Breast epithelium (tissue), 4 donors: Measurements from ENCODE around the gene CCDC102A. TPM values are rescaled to one million over a fixed set of nuclear protein-coding genes. Genes with fewer than 3 reads are reported as not detected.
A peak's percentile ranks its signal among the peaks of the same experiment; 100 is the strongest.

Experiments
- DNase-seq, 2 donors: peaks; one replicate each; pipeline ENCODE4 v3.0.0-alpha.2; 2019; ENCODE audit warnings: low spot score in 2 of 2
- H3K27ac ChIP-seq, 2 donors: fragments of 200-600 bp; sonication (generic) in 1 of 2; one replicate each; pipeline ENCODE4 v1.5.1; 2016 to 2019; ENCODE audit warnings: mild to moderate bottlenecking in 1 of 2
- H3K27me3 ChIP-seq, 2 donors: fragments of 200-600 bp; sonication (generic) in 1 of 2; one replicate each; pipeline versions ENCODE4 v1.5.1 to v1.6.0; 2017 to 2019; ENCODE audit warnings: control low read depth in 1 of 2, mild to moderate bottlenecking in 1 of 2
- H3K36me3 ChIP-seq: fragments of 200-600 bp; one replicate; pipeline ENCODE4 v1.5.1; 2019
- H3K4me1 ChIP-seq, 2 donors: fragments of 200-600 bp; sonication (generic); one replicate each; pipeline ENCODE4 v1.5.1; 2016 to 2019; ENCODE audit warnings: control low read depth in 1 of 2
- H3K4me3 ChIP-seq, 3 donors: fragments of 200-600 bp; sonication (generic); 1 replicate in 2 of 3; 2 replicates in 1 of 3; pipeline ENCODE4 v1.5.1; 2016 to 2019; ENCODE audit warnings: mild to moderate bottlenecking in 3 of 3, moderate library complexity in 2 of 3
- H3K9me3 ChIP-seq, 2 donors: fragments of 200-600 bp; sonication (generic) in 1 of 2; one replicate each; pipeline ENCODE4 v1.5.1; 2016 to 2019; ENCODE audit warnings: control low read depth in 1 of 2
- POLR2A ChIP-seq: fragments of 450-650 bp; IDR thresholded peaks from one replicate; pipeline ENCODE4 v1.6.1; 2016; ENCODE audit warnings: antibody characterized with exemption, mild to moderate bottlenecking, moderate library complexity
- POLR2AphosphoS5 ChIP-seq, 3 donors: sonication (generic); formaldehyde crosslinking; IDR thresholded peaks; one replicate each; pipeline ENCODE4 v1.6.1; 2017; ENCODE audit warnings: antibody characterized with exemption in 3 of 3
- intact Hi-C: fragments of 100-400 bp; cut with DNase I; formaldehyde crosslinking; loops from one replicate; pipeline ENCODE4 v1.15.1; 2023; ENCODE audit warnings: low total_unique reads
- total RNA-seq, 3 donors: library from RNA; depleted of rRNA; stranded (reverse); fragments of >200 nt; gene quantifications; one replicate each; pipeline ENCODE4 v1.1.0, GENCODE V29; 2016
- TF ChIP-seq, protein P1 (sequence below), 3 donors: fragments of 450-650 bp; IDR thresholded peaks; one replicate each; pipeline ENCODE4 v1.5.1; 2016 to 2017; ENCODE audit warnings: antibody characterized with exemption in 3 of 3, mild to moderate bottlenecking in 3 of 3, moderate library complexity in 3 of 3

The CCDC102A gene
- total RNA-seq, 3 donors from 2014 or later: 6.7 to 15.1 (median 12.1) TPM

DNA sequence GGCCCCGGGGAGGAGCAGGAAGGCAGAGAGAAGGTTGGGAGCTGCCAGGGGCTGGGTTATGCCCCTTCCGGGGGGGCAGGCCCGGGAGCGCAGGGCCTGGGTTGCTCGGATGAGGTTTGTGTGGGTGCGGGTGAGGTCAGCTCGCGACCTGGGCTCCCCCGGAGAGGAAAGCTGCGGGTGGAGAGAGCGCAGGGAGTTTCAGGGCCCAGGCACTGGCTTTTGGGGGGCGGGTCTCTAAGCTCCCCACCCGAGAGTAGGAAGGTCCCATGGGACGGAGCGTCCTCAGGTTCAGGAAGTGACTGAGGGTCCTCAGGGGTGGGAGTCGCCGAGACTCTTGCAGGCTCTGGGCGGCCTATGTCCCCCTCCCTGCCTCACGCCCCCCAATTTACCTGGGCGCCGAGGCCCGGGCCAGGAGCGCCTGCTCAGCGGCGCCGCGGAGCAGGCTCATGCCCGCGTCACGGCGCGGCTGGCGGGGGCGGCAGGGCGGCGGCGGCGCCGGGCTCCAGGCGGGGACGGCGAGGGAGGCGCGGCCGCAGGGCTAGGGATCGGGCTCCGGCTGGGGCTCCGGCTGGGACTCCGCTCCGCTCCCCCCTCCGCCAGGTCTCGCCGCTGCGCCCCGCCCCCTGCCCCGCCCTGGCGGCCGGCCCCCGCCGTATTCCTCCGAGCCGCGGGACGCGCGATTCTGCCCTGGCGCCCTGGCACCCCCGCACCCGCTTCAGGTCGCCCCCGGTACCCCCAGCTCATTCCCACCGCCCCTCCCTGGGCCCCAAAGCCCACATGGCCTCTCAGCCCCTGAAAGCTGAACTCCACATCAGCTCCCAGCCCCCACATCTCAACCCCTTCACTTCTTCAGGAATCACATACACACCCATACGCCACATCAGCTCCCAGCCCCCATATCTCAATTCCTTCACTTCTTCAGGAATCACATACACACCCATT lies 50.2 kb downstream of the CCDC102A start, which contains the start of gene DOK4:
TSS of gene DOK4 (minus strand) at position 578 of the 942 bp plus-strand sequence. CDS start 6,986 bp downstream, outside the sequence.
- Histone ChIP-seq H3K4me1 (peaks cover 0 to 11% of the 10 kb centered on the region in 2 donors), H3K36me3 (no peaks in the 10 kb centered on the region), H3K9me3 (no peaks in the 10 kb centered on the region), H3K27me3 (no peaks in the 10 kb centered on the region), H3K27ac (peak within 1 kb of the TSS; percentile 67 to 82), H3K4me3 (peak within 1 kb of the TSS; percentile 65 to 82 (median 79))
- no peak for TF ChIP-seq POLR2A
- no peak for TF ChIP-seq POLR2AphosphoS5 (IDR thresholded peaks at IDR 0.05)
- TF ChIP-seq, protein P1, sequence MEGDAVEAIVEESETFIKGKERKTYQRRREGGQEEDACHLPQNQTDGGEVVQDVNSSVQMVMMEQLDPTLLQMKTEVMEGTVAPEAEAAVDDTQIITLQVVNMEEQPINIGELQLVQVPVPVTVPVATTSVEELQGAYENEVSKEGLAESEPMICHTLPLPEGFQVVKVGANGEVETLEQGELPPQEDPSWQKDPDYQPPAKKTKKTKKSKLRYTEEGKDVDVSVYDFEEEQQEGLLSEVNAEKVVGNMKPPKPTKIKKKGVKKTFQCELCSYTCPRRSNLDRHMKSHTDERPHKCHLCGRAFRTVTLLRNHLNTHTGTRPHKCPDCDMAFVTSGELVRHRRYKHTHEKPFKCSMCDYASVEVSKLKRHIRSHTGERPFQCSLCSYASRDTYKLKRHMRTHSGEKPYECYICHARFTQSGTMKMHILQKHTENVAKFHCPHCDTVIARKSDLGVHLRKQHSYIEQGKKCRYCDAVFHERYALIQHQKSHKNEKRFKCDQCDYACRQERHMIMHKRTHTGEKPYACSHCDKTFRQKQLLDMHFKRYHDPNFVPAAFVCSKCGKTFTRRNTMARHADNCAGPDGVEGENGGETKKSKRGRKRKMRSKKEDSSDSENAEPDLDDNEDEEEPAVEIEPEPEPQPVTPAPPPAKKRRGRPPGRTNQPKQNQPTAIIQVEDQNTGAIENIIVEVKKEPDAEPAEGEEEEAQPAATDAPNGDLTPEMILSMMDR (IDR thresholded peaks at IDR 0.05): no peak
- peak; percentile 59 to 80 for DNase-seq
- intact Hi-C loops: no loop called here

DNA sequence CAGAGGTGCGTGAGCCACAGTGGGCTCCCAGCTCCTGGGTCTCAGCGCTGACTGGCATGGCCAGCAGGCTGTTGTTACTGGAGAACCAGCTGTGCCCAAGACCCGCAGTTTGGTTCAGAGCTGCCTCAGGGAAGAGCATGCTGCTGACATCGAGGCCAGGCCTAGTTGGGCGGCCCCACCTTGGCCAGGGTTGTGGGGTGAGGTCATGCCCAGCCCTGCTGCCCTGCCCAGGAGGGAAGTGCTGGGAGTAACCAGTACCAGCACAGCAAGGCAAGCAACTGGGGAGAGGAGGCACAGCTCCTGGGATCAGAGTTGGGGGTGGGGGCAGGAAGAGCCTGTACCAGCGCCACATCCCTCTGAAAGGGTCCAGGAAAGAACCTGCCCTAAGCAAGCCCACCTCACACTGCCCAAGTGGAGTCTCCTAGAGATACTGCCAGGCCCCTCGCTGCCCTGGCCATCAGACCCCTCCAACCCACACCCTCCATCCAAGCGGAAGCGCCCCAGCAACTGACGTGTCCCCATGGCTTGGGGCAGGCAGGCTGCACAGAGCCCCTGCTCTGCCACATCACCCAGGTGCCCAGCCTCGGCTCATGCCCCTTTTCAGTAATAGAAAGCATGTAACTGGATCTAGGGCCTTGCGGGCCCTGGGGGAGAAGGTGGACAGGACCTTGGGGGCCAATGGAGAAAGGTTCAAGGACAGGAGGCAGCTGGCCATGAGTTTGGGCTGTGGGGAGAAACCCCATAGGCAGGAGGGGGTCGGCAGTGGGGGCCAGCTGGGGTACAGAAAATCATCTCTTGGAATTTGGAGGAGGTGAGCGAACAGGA lies 51.1 kb downstream of the CCDC102A start:
- Histone ChIP-seq H3K4me3 (peak overlapping the region; percentile 65 to 82 (median 79)), H3K9me3 (no peaks in the 10 kb centered on the region), H3K4me1 (peaks cover 0 to 11% of the 10 kb centered on the region in 2 donors), H3K27me3 (no peaks in the 10 kb centered on the region), H3K36me3 (no peaks in the 10 kb centered on the region), H3K27ac (peak overlapping the region; percentile 67 to 82)
- DNase-seq: peak in 1 of 2 donors; percentile 48
- no peak for TF ChIP-seq POLR2AphosphoS5 (IDR thresholded peaks at IDR 0.05)
- intact Hi-C loops: no loop called here

DNA sequence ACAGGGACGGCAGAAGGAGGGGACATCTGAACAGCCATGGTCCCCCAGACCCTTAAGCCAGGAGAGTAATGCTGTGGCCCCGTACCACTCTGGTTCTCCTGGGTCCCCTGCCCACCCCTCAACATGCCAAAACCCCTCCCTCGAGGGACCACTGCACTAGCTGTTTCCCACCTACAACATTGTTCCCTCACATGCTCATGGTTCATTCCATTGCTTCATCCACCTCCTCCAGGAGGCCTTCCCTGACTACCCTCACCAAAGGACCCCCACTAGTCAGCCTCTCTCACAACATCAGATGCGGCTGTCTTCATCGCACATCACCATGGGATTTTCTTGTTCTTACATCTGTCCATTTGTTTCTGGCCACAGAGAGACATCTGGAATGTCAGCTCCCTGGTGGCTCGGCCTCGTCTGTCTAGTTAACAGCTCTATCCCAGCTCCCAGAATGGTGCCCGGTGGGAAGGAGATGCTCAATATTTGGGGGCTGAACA lies 51.8 kb downstream of the CCDC102A start:
- intact Hi-C loops: no loop called here
- H3K36me3 ChIP-seq: no peaks in the 10 kb centered on the region
- peaks cover 0 to 16% of the 10 kb centered on the region in 2 donors for H3K4me1 ChIP-seq
- no peaks in the 10 kb centered on the region for H3K9me3 ChIP-seq
- peak in 1 of 2 donors; percentile 39 for DNase-seq
- TF ChIP-seq, protein P1 (IDR thresholded peaks at IDR 0.05): no peak
- H3K27ac ChIP-seq: peak overlapping the region in 1 of 2 donors; percentile 60
- H3K27me3 ChIP-seq: no peaks in the 10 kb centered on the region
- no peak overlapping the region for H3K4me3 ChIP-seq

DNA sequence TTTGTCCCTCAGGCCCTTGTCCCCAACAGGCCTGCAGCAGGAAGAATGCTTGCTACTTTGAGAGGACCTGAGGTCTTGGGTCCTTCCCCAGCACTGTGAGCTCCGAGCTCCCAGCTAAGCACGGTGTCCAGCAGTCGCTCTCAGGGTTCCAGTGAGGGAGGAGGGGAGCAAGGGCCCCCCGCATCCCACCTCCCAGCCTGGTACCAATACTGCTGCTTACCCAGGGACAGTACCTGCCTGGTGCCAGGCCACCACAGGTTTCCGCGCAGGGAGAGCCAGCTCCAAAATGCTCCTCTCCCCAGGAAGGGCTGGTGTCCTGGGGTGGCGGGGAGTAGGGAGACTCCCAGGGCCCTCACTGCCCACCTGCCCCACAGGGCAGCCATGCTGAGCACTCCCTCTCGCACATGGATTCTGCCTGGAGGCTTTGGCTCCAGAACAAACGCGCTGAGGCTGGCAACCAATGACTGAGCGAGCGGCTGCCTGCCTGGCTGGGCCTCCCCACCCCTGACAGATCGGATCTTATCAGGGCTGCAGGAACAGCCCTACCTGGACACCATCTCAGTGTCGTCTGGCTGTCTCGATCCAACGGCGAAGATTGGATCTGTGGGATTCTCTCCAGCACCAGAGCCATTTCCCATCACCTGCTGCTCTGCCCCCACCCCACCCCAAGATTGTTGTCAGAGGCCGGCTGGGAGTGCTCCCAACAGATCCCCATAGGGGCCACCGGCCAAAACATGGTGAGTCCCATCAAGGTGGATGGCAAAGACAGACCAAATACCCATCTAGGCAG lies 52.5 kb downstream of the CCDC102A start:
- peak in 1 of 2 donors; percentile 58 for DNase-seq
- intact Hi-C loops: no loop called here

More for the DNA sequence above, 52.5 kb downstream of the CCDC102A start:
- peaks cover 0 to 23% of the 10 kb centered on the region in 2 donors for H3K4me1 ChIP-seq
- TF ChIP-seq, protein P1 (IDR thresholded peaks at IDR 0.05): no peak
- TF ChIP-seq POLR2A (no peak), POLR2AphosphoS5 (IDR thresholded peaks at IDR 0.05) (no peak)
- H3K9me3 ChIP-seq: no peaks in the 10 kb centered on the region
- no peaks in the 10 kb centered on the region for H3K27me3 ChIP-seq
- H3K36me3 ChIP-seq: no peaks in the 10 kb centered on the region
- peak overlapping the region in 1 of 3 donors; percentile 30 for H3K4me3 ChIP-seq
- peak overlapping the region in 1 of 2 donors; percentile 60 for H3K27ac ChIP-seq
